ENCODE measurements around the gene EXOC6. TPM values are rescaled to one million over a fixed set of nuclear protein-coding genes. Genes with fewer than 3 reads are reported as not detected.

The EXOC6 gene
- total and polyA plus RNA-seq, 4 donors, result 3.0 to 17.6 (median 10.5) TPM

GRCh38 chr10:92990615-92991014, 142.3 kb downstream of the EXOC6 start:
- no peak for ATAC-seq (ENCODE audit: low FRiP score)

DNA sequence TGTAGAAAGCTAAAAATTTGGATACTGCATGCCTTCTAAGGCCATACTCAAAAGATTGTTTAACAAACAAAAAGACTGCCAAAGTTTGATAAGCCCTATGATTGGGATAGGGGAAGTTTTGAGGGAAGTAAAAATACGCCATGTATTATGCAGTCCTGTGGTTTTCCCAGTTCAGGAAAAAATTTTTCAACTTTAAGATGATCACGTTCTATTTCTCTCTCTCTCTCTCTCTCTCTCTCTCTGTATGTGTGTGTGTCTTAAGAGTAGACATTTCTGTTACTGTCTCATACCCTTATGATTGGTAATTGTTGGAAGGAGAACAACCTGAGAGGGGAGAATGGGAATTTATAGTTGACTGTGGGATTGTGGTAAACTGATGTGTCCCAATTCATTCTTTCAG, 143.2 kb downstream of the EXOC6 start:
- ATAC-seq (ENCODE audit: low FRiP score), result no peak
- WGBS, 2 donors, result 66 to 79% methylated on average over 2 of the region's 2 CpGs
- DNase-seq, result no peak
- Histone ChIP-seq H3K4me3 (ENCODE audit: low read length in 2 of 2) (no peak overlapping the region), H3K27ac (ENCODE audit: low read depth in 1 of 2, low read length in 2 of 2) (no peak overlapping the region), H3K9me3 (ENCODE audit: control insufficient read depth, low read length) (no peaks in the 10 kb centered on the region), H3K4me1 (ENCODE audit: control insufficient read depth in 1 of 2, insufficient read depth in 2 of 2, low read length in 2 of 2) (no peaks in the 10 kb centered on the region), H3K27me3 (ENCODE audit: control insufficient read depth in 1 of 2, insufficient read depth in 2 of 2, low read length in 1 of 2) (no peaks in the 10 kb centered on the region), H3K36me3 (ENCODE audit: control insufficient read depth in 1 of 2, insufficient read depth in 2 of 2, low read length in 1 of 2) (no peaks in the 10 kb centered on the region)
- intact Hi-C loops (cut with DNase I), result no loop called here

More at GRCh38 chr10:92990615-92991014, 142.3 kb downstream of the EXOC6 start:
- Histone ChIP-seq H3K27ac (ENCODE audit: low read depth in 1 of 2, low read length in 2 of 2) (no peak overlapping the region), H3K4me3 (ENCODE audit: low read length in 2 of 2) (no peak overlapping the region), H3K4me1 (ENCODE audit: control insufficient read depth in 1 of 2, insufficient read depth in 2 of 2, low read length in 2 of 2) (no peaks in the 10 kb centered on the region), H3K36me3 (ENCODE audit: control insufficient read depth in 1 of 2, insufficient read depth in 2 of 2, low read length in 1 of 2) (no peaks in the 10 kb centered on the region), H3K9me3 (ENCODE audit: control insufficient read depth, low read length) (no peaks in the 10 kb centered on the region), H3K27me3 (ENCODE audit: control insufficient read depth in 1 of 2, insufficient read depth in 2 of 2, low read length in 1 of 2) (no peaks in the 10 kb centered on the region)
- DNase-seq, result no peak
- intact Hi-C loops (cut with DNase I), result no loop called here
- 17 to 19% methylated on average over 1 of the region's 1 CpG for WGBS, 2 donors

DNA sequence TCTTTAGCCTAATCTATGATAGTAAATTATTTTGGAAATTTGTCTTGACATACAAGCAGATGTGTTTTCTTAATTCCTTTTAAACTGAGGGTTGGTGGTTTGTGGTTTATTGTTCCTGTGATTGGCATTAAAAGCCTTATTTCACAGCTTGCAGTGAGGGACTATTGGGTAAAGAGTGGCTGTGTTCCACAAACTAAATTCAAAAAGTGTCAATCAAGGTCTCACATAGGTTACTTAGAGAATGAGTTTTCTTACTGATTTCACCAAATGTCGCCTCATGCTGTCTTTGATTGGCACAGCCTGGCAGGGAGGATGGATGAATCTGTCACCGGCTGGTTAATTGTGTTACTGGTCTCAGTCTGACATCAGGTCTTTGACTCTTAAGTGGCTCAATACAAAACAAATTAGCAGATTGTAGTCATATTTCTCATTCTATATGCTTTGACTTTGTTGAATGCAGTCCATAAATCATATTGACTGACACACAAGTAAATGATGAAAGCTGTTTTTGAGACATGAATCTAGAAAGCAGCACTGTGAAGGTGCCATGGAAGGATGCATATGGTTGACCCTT, 145.5 kb downstream of the EXOC6 start:
- Histone ChIP-seq H3K27ac (ENCODE audit: low read depth in 1 of 2, low read length in 2 of 2) (no peak overlapping the region), H3K4me1 (ENCODE audit: control insufficient read depth in 1 of 2, insufficient read depth in 2 of 2, low read length in 2 of 2) (no peaks in the 10 kb centered on the region), H3K36me3 (ENCODE audit: control insufficient read depth in 1 of 2, insufficient read depth in 2 of 2, low read length in 1 of 2) (no peaks in the 10 kb centered on the region), H3K27me3 (ENCODE audit: control insufficient read depth in 1 of 2, insufficient read depth in 2 of 2, low read length in 1 of 2) (no peaks in the 10 kb centered on the region), H3K9me3 (ENCODE audit: control insufficient read depth, low read length) (no peaks in the 10 kb centered on the region), H3K4me3 (ENCODE audit: low read length in 2 of 2) (no peak overlapping the region)
- DNase-seq (no peak), ATAC-seq (ENCODE audit: low FRiP score) (no peak)
- intact Hi-C loops (cut with DNase I), result no loop called here
- WGBS, 2 donors, result 93 to 95% methylated on average over 2 of the region's 2 CpGs

DNA sequence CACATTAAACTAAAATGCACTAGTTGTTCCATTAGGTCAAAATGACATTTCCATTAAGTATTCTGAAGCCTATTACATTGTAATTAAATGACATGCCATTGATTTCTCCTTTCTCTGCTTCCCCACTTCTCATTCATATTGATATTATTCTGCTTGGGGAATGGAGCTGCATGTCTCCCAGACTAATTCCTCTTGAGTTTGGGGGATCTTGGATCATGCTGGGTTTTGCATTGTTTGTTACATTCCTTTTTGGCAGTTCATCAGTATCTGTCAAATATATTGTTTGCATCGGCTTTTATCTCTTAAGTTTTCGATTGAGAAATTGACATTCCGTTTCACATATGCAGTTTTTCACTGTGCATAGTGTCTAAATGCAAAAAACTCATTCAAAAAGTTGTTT, 147.2 kb downstream of the EXOC6 start:
- intact Hi-C loops (cut with DNase I), result no loop called here
- DNase-seq, result no peak
- Histone ChIP-seq H3K36me3 (ENCODE audit: control insufficient read depth in 1 of 2, insufficient read depth in 2 of 2, low read length in 1 of 2) (no peaks in the 10 kb centered on the region), H3K9me3 (ENCODE audit: control insufficient read depth, low read length) (no peaks in the 10 kb centered on the region), H3K27me3 (ENCODE audit: control insufficient read depth in 1 of 2, insufficient read depth in 2 of 2, low read length in 1 of 2) (no peaks in the 10 kb centered on the region), H3K27ac (ENCODE audit: low read depth in 1 of 2, low read length in 2 of 2) (no peak overlapping the region), H3K4me1 (ENCODE audit: control insufficient read depth in 1 of 2, insufficient read depth in 2 of 2, low read length in 2 of 2) (no peaks in the 10 kb centered on the region), H3K4me3 (ENCODE audit: low read length in 2 of 2) (no peak overlapping the region)
- ATAC-seq (ENCODE audit: low FRiP score), result no peak
- WGBS, 2 donors, result 83 to 87% methylated on average over 3 of the region's 3 CpGs

DNA sequence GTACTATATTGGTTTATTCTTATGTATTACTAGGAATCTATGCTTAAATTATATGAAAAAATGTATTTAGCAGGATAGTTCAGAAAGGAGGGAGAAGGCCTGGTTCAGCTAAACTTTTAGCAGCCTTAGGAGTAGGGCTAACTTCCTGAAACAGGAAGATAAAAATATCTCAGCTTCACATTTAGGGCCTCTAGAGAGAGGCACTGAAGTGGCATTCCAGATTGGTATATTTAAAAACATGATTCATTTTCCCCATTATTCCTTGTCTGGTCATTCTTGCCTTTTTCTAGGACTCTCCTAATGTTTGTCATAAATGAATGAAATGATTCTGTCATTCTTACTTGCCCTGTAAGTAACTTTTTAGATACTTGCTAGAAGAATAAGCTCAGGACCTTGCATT, 149.3 kb downstream of the EXOC6 start:
- H3K4me1 ChIP-seq (ENCODE audit: control insufficient read depth in 1 of 2, insufficient read depth in 2 of 2, low read length in 2 of 2), result no peaks in the 10 kb centered on the region
- H3K36me3 ChIP-seq (ENCODE audit: control insufficient read depth in 1 of 2, insufficient read depth in 2 of 2, low read length in 1 of 2), result no peaks in the 10 kb centered on the region
- H3K9me3 ChIP-seq (ENCODE audit: control insufficient read depth, low read length), result no peaks in the 10 kb centered on the region
- DNase-seq (no peak), ATAC-seq (ENCODE audit: low FRiP score) (peak; percentile 46)
- intact Hi-C loops (cut with DNase I), result no loop called here
- no peaks in the 10 kb centered on the region for H3K27me3 ChIP-seq (ENCODE audit: control insufficient read depth in 1 of 2, insufficient read depth in 2 of 2, low read length in 1 of 2)
- peak overlapping the region in 1 of 2 donors; percentile 85 for H3K27ac ChIP-seq (ENCODE audit: low read depth in 1 of 2, low read length in 2 of 2)
- no peak overlapping the region for H3K4me3 ChIP-seq (ENCODE audit: low read length in 2 of 2)

DNA sequence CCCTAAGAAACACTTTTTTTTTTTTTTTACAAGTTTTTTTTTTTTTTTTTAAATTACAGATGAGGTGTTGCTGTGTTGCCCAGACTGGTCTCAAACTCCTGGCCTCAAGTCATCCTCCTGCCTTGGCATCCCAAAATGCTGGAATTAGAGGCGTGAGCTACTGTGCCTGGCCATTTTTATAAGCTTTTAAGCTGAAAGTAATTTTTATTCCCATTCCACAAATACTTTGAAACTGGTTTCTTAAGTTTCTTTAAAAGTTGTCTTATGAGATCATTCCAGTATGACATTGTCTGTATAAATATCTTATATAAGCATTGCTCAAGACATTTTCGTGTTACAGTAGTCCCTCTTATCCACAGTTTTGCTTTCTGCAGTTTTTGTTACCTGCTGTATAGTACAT, 150.9 kb downstream of the EXOC6 start:
- H3K27ac ChIP-seq (ENCODE audit: low read depth in 1 of 2, low read length in 2 of 2), result no peak overlapping the region
- no peak overlapping the region for H3K4me3 ChIP-seq (ENCODE audit: low read length in 2 of 2)
- ATAC-seq (ENCODE audit: low FRiP score) (no peak), DNase-seq (no peak)
- no peaks in the 10 kb centered on the region for H3K9me3 ChIP-seq (ENCODE audit: control insufficient read depth, low read length)
- WGBS, 2 donors, result 73 to 82% methylated on average over 2 of the region's 2 CpGs
- no peaks in the 10 kb centered on the region for H3K36me3 ChIP-seq (ENCODE audit: control insufficient read depth in 1 of 2, insufficient read depth in 2 of 2, low read length in 1 of 2)
- H3K27me3 ChIP-seq (ENCODE audit: control insufficient read depth in 1 of 2, insufficient read depth in 2 of 2, low read length in 1 of 2), result no peaks in the 10 kb centered on the region
- no peaks in the 10 kb centered on the region for H3K4me1 ChIP-seq (ENCODE audit: control insufficient read depth in 1 of 2, insufficient read depth in 2 of 2, low read length in 2 of 2)
- intact Hi-C loops (cut with DNase I), result no loop called here

DNA sequence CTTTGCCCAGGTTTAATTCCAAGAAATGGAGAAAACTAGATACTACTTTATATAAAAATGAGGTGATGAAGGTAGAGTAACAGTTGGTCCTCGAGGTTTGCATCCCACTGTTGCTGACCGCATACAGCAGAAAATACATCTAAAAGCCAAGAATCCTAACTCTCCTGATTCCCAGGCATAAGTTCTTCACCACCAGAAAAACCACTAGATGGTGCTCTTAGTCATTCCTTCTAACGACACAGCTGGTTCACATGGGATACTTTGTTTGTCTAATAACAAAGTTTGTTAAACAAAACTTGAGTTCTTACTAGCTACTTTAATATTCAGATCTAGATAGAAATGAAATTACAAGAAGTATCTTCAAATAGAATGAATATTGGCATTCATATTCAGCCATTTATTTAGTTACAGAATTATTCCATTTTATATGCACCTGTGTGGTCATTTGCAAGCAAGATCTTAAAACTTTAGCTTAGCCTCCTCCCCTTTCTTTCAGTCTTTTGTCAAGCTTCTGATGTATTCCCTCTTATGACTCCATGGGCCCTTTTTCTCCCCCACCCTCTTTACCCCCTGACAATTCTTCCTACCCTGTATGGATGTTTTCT, 158.2 kb downstream of the EXOC6 start:
- intact Hi-C loops (cut with DNase I), result loop anchor here (5.0 kb wide), 2 partner anchors 36 to 39 kb away; no protein-coding TSS in a partner anchor
- Histone ChIP-seq H3K27ac (ENCODE audit: low read depth in 1 of 2, low read length in 2 of 2) (no peak overlapping the region), H3K4me3 (ENCODE audit: low read length in 2 of 2) (no peak overlapping the region), H3K27me3 (ENCODE audit: control insufficient read depth in 1 of 2, insufficient read depth in 2 of 2, low read length in 1 of 2) (no peaks in the 10 kb centered on the region), H3K4me1 (ENCODE audit: control insufficient read depth in 1 of 2, insufficient read depth in 2 of 2, low read length in 2 of 2) (no peaks in the 10 kb centered on the region), H3K9me3 (ENCODE audit: control insufficient read depth, low read length) (no peaks in the 10 kb centered on the region), H3K36me3 (ENCODE audit: control insufficient read depth in 1 of 2, insufficient read depth in 2 of 2, low read length in 1 of 2) (no peaks in the 10 kb centered on the region)
- DNase-seq (no peak), ATAC-seq (ENCODE audit: low FRiP score) (no peak)
- WGBS, 2 donors, result 4% methylated on average over 3 of the region's 3 CpGs

DNA sequence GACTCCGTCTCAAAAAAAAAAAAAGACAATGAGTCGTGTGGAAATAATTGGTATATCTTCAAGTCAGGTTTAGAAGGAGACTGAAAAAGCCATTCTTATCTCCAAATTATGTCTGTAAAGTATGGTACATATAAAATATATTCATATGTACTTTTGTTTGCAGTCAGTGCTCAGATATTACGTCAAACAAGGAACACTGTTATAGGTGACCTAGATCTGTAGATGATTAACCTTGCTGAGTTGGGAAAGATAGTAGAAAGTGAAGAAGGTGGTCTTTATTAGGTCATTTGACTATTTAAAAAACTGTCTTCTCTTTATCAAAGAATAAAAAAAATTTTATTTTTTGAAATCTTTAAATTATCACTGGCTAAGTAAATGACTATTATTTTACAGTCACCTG, 167.4 kb downstream of the EXOC6 start:
- Histone ChIP-seq H3K4me3 (ENCODE audit: low read length in 2 of 2) (no peak overlapping the region), H3K4me1 (ENCODE audit: control insufficient read depth in 1 of 2, insufficient read depth in 2 of 2, low read length in 2 of 2) (no peaks in the 10 kb centered on the region), H3K9me3 (ENCODE audit: control insufficient read depth, low read length) (no peaks in the 10 kb centered on the region), H3K27me3 (ENCODE audit: control insufficient read depth in 1 of 2, insufficient read depth in 2 of 2, low read length in 1 of 2) (no peaks in the 10 kb centered on the region), H3K27ac (ENCODE audit: low read depth in 1 of 2, low read length in 2 of 2) (no peak overlapping the region), H3K36me3 (ENCODE audit: control insufficient read depth in 1 of 2, insufficient read depth in 2 of 2, low read length in 1 of 2) (no peaks in the 10 kb centered on the region)
- ATAC-seq (ENCODE audit: low FRiP score) (no peak), DNase-seq (no peak)
- intact Hi-C loops (cut with DNase I), result no loop called here
- WGBS, 2 donors, result 86 to 92% methylated on average over 3 of the region's 3 CpGs

DNA sequence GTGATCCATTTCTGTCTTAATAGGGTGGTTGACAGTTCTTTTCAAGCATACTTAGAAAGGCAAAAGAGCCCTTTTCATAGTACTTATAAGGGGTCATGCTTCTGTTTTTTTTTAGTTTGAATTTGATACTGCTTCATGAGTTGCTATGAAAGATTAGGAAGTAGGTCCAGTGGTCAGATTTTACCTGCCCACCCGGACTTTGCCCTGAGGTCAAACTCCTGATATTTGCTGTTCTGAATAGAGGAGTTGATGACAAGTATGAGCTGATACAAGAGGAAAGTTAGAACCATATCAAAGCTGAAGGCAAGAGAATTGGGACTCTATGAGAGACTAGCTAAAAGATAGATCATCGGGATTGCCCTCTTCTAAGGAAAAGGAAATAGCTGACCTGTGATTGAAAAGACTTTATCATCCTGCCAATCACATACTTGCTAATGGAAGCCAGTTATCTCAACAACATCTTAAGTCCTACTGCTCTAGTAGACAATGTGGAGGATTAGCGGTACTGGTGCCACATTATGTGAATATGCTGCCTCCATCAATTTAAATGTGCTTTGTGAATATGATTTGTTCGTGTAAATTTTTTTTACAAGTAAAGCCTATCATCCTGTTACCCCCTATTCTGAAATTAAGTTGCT, 174.8 kb downstream of the EXOC6 start:
- Histone ChIP-seq H3K27me3 (ENCODE audit: control insufficient read depth in 1 of 2, insufficient read depth in 2 of 2, low read length in 1 of 2) (no peaks in the 10 kb centered on the region), H3K4me1 (ENCODE audit: control insufficient read depth in 1 of 2, insufficient read depth in 2 of 2, low read length in 2 of 2) (peaks cover 0 to 2% of the 10 kb centered on the region in 2 donors), H3K4me3 (ENCODE audit: low read length in 2 of 2) (no peak overlapping the region), H3K9me3 (ENCODE audit: control insufficient read depth, low read length) (no peaks in the 10 kb centered on the region), H3K36me3 (ENCODE audit: control insufficient read depth in 1 of 2, insufficient read depth in 2 of 2, low read length in 1 of 2) (no peaks in the 10 kb centered on the region), H3K27ac (ENCODE audit: low read depth in 1 of 2, low read length in 2 of 2) (no peak overlapping the region)
- intact Hi-C loops (cut with DNase I), result no loop called here
- WGBS, 2 donors, result 93 to 95% methylated on average over 4 of the region's 4 CpGs
- DNase-seq (no peak), ATAC-seq (ENCODE audit: low FRiP score) (no peak)
